GM12801 (cell line): Measurements from ENCODE around the gene FXN.

Experiments
- CTCF ChIP-seq: IDR thresholded peaks from one replicate; pipeline ENCODE4 v1.5.1; 2011; ENCODE audit warnings: control low read depth; ENCODE audit not compliant: insufficient read length; ENCODE audit errors: extremely low read depth

The FXN gene

GRCh38 chr9:69040646-69041045 is 5.1 kb downstream of the FXN start:
- no peak for TF ChIP-seq CTCF

DNA sequence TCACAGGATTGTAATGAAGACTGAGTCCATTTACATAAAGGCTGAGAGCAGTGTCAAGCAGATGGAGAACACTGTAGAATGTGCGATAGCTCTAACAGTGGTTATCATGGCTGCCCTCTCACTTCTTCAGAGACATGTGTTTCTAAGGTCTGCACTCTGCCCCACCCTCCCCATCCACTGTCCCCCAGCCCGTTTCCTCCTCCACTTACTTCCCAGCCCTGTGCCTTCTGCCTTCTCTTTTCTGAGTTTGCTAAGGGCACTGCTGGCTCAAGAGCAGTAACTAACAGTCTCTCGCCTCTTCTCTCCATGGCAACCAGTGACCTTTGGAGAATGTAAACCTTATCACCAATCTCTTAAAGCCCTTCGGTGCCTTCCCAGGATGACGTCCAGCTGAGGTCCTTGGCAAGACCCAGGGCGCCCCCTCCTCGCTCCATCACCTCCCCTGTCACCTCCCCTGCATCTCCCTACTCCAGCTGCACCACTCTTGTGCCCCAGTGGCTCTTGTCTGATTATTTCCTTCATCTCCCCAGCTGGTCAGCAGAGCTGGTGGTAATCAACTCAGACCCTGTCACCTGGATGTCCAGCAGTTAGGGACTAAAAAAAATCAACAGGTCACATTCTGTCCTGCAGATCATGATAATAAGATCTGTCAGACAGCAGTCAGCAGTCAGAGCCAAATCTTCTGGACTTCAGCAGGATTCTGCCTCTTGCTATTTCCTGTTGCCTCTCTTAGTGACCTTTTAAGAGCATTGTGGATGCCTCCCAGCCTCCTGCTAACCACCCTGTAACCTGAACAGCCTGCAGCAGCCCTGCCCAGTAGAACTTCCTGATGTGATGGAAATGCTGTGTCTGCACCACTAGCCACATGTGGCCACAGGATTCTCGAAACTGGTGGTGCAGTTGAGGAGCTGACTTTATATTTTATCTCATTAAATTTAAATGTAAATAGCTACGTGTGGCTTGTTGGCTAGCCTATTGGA is 9.0 kb downstream of the FXN start:
- no peak for TF ChIP-seq CTCF

DNA sequence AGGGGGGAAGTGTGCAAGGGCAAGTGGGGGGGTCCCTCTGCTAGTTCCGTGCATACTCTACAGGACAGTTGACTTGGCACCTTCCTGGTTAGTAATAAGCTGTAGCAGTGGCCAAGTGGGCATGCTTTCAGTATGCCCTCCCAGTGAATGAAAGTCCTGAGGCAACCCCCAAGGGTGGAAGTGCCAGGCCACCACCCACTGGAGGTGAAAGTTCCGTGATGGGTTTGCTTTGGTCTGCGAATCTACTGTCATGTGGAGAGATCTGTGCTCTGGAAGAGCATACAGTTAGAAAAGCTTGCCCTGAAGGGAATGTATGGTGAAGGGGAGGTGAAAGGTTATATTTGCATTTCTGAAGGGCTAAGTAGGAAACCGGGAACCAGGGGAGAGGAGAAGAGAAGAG is 10.3 kb downstream of the FXN start:
- TF ChIP-seq CTCF = no peak

- no peak for TF ChIP-seq CTCF
These were observed 11.2 kb downstream of the FXN start for GRCh38 chr9:69046723-69047122.

GRCh38 chr9:69047371-69047770 is 11.8 kb downstream of the FXN start:
- no peak for TF ChIP-seq CTCF

DNA sequence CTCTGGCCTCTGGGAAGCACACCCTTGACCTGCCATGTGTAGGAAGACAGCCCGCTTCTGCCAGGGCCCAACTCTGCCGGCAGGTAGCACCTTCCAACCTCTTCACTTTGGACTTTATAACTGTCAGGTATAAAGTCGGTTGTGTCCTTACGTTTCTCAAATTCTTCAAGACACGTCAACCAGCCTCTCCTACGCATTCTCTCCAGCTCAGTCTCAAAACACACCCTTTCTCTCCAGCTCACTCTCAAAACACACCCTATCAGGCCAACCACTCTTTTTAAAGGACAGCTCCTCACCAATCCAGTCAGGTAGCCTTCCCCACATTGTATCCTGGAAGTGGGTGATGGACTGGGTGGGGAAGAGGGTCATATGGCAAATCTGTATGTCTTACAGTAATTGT is 13.5 kb downstream of the FXN start:
- TF ChIP-seq CTCF = no peak

GRCh38 chr9:69054989-69055388 is 19.4 kb downstream of the FXN start:
- no peak for TF ChIP-seq CTCF
